Ectodermal cell (in vitro differentiated cells): ENCODE results near the gene METTL25.

ENCODE experiments used
- H3K27ac ChIP-seq: 2 replicates; pipeline ENCODE4 v1.7.0; 2013; ENCODE audit warnings: mild to moderate bottlenecking, low read depth, low read length; ENCODE audit not compliant: insufficient read depth, poor library complexity, severe bottlenecking
- H3K27me3 ChIP-seq: 2 replicates; pipeline ENCODE4 v1.7.0; 2013; ENCODE audit warnings: mild to moderate bottlenecking, low read length; ENCODE audit not compliant: insufficient read depth, control insufficient read depth, poor library complexity, severe bottlenecking
- H3K36me3 ChIP-seq: one replicate; pipeline ENCODE4 v1.7.0; 2013; ENCODE audit warnings: low read length; ENCODE audit not compliant: control insufficient read depth, insufficient read depth
- H3K4me1 ChIP-seq: one replicate; pipeline ENCODE4 v1.7.0; 2013; ENCODE audit warnings: low read length; ENCODE audit not compliant: control insufficient read depth, insufficient read depth
- H3K4me3 ChIP-seq: 2 replicates; pipeline ENCODE4 v1.7.0; 2013; ENCODE audit warnings: low read depth, low read length, control low read depth; ENCODE audit not compliant: insufficient read depth
- H3K9me3 ChIP-seq: 2 replicates; pipeline ENCODE4 v1.7.0; 2013; ENCODE audit warnings: mild to moderate bottlenecking, low read length, moderate library complexity; ENCODE audit not compliant: control insufficient read depth
- WGBS, 2 experiments: methylation state at CpG; one replicate each; pipeline ENCODE4 v1.1.7; 2013; ENCODE audit warnings: missing lambda C conversion rate in 2 of 2; 5-methylcytosine and 5-hydroxymethylcytosine counted together

METTL25 gene

GRCh38 chr12:82480606-82481005 lies 122.3 kb downstream of the METTL25 start:
- 92 to 95% methylated on average over 2 to 3 of the region's 3 CpGs for WGBS, 2 experiments
- H3K4me1 ChIP-seq = no peaks in the 10 kb centered on the region
- H3K36me3 ChIP-seq = no peaks in the 10 kb centered on the region
- H3K27me3 ChIP-seq = no peaks in the 10 kb centered on the region
- H3K27ac ChIP-seq = no peak overlapping the region
- no peaks in the 10 kb centered on the region for H3K9me3 ChIP-seq
- H3K4me3 ChIP-seq = no peak overlapping the region

- 100% methylated on average over 1 of the region's 2 CpGs for WGBS, 2 experiments
- Histone ChIP-seq H3K4me1 (no peaks in the 10 kb centered on the region), H3K27me3 (no peaks in the 10 kb centered on the region), H3K36me3 (no peaks in the 10 kb centered on the region), H3K27ac (no peak overlapping the region), H3K4me3 (no peak overlapping the region), H3K9me3 (no peaks in the 10 kb centered on the region)
These were observed 123.6 kb downstream of the METTL25 start for GRCh38 chr12:82481954-82482353.

GRCh38 chr12:82486524-82487235 lies 128.4 kb downstream of the METTL25 start:
- Histone ChIP-seq H3K27ac (no peak overlapping the region), H3K27me3 (no peaks in the 10 kb centered on the region), H3K36me3 (no peaks in the 10 kb centered on the region), H3K4me3 (no peak overlapping the region), H3K9me3 (no peaks in the 10 kb centered on the region), H3K4me1 (no peaks in the 10 kb centered on the region)
- WGBS, 2 experiments = 93 to 100% methylated on average over 1 to 2 of the region's 2 CpGs

- Histone ChIP-seq H3K4me1 (no peaks in the 10 kb centered on the region), H3K27me3 (no peaks in the 10 kb centered on the region), H3K9me3 (no peaks in the 10 kb centered on the region), H3K4me3 (no peak overlapping the region), H3K27ac (no peak overlapping the region), H3K36me3 (no peaks in the 10 kb centered on the region)
- 90 to 91% methylated on average over 4 of the region's 4 CpGs for WGBS, 2 experiments
These were observed 146.1 kb downstream of the METTL25 start for GRCh38 chr12:82504409-82504808.

GRCh38 chr12:82505150-82505549 lies 146.8 kb downstream of the METTL25 start:
- H3K9me3 ChIP-seq = no peaks in the 10 kb centered on the region
- H3K4me1 ChIP-seq = no peaks in the 10 kb centered on the region
- H3K27ac ChIP-seq = no peak overlapping the region
- H3K36me3 ChIP-seq = no peaks in the 10 kb centered on the region
- 87 to 90% methylated on average over 3 of the region's 3 CpGs for WGBS, 2 experiments
- H3K4me3 ChIP-seq = no peak overlapping the region
- H3K27me3 ChIP-seq = no peaks in the 10 kb centered on the region

GRCh38 chr12:82507686-82508085 lies 149.4 kb downstream of the METTL25 start:
- Histone ChIP-seq H3K4me3 (no peak overlapping the region), H3K9me3 (no peaks in the 10 kb centered on the region), H3K27ac (no peak overlapping the region), H3K4me1 (no peaks in the 10 kb centered on the region), H3K27me3 (no peaks in the 10 kb centered on the region), H3K36me3 (no peaks in the 10 kb centered on the region)
- 82 to 88% methylated on average over 1 of the region's 2 CpGs for WGBS, 2 experiments

GRCh38 chr12:82510386-82510785 lies 152.1 kb downstream of the METTL25 start:
- Histone ChIP-seq H3K9me3 (no peaks in the 10 kb centered on the region), H3K4me3 (no peak overlapping the region), H3K4me1 (no peaks in the 10 kb centered on the region), H3K27me3 (no peaks in the 10 kb centered on the region), H3K36me3 (no peaks in the 10 kb centered on the region), H3K27ac (no peak overlapping the region)
- 100% methylated on average over 1 of the region's 1 CpG for WGBS, 2 experiments

GRCh38 chr12:82514880-82515279 lies 156.6 kb downstream of the METTL25 start:
- no peak overlapping the region for H3K27ac ChIP-seq
- no peaks in the 10 kb centered on the region for H3K36me3 ChIP-seq
- no peaks in the 10 kb centered on the region for H3K27me3 ChIP-seq
- WGBS, 2 experiments = 98 to 100% methylated on average over 1 of the region's 1 CpG
- H3K9me3 ChIP-seq = no peaks in the 10 kb centered on the region
- H3K4me1 ChIP-seq = no peaks in the 10 kb centered on the region
- no peak overlapping the region for H3K4me3 ChIP-seq

- H3K27me3 ChIP-seq = no peaks in the 10 kb centered on the region
- no peaks in the 10 kb centered on the region for H3K9me3 ChIP-seq
- H3K4me1 ChIP-seq = no peaks in the 10 kb centered on the region
- no peak overlapping the region for H3K4me3 ChIP-seq
- WGBS, 2 experiments = no CpG with 5 or more reads among the region's 2 CpGs
- no peaks in the 10 kb centered on the region for H3K36me3 ChIP-seq
- H3K27ac ChIP-seq = no peak overlapping the region
These were observed 157.3 kb downstream of the METTL25 start for GRCh38 chr12:82515652-82516051.

- Histone ChIP-seq H3K4me1 (no peaks in the 10 kb centered on the region), H3K4me3 (no peak overlapping the region), H3K9me3 (no peaks in the 10 kb centered on the region), H3K36me3 (no peaks in the 10 kb centered on the region), H3K27ac (no peak overlapping the region), H3K27me3 (no peaks in the 10 kb centered on the region)
These were observed 158.7 kb downstream of the METTL25 start for GRCh38 chr12:82517027-82517426.

GRCh38 chr12:82517808-82518207 lies 159.5 kb downstream of the METTL25 start:
- 87 to 93% methylated on average over 5 of the region's 5 CpGs for WGBS, 2 experiments
- Histone ChIP-seq H3K4me1 (no peaks in the 10 kb centered on the region), H3K27me3 (no peaks in the 10 kb centered on the region), H3K36me3 (no peaks in the 10 kb centered on the region), H3K9me3 (no peaks in the 10 kb centered on the region), H3K27ac (no peak overlapping the region), H3K4me3 (no peak overlapping the region)
